Activated CD8-positive, alpha-beta memory T cell treated with anti-CD3 and anti-CD28 coated beads, Interleukin-2, amount 50 U/mL, for 1 hour (primary cell): ENCODE results near the gene SART1.
A peak's percentile ranks its signal among the peaks of the same experiment; 100 is the strongest.

Experiments
- DNase-seq: peaks from one replicate; pipeline ENCODE4 v3.0.0-alpha.2; 2020; ENCODE audit errors: extremely low read depth

Gene SART1

GRCh38 chr11:65961267-65962140 lies at the start of gene SART1:
Gene SART1 (plus strand): TSS chr11:65961734. CDS start chr11:65961781, 47 bp downstream.
- peak; percentile 97 for DNase-seq

GRCh38 chr11:65912845-65913244 lies 48.7 kb upstream of the SART1 start:
- no peak for DNase-seq

- no peak for DNase-seq
These were observed 46.3 kb upstream of the SART1 start for GRCh38 chr11:65915101-65915820.

GRCh38 chr11:65915821-65916251 lies 45.7 kb upstream of the SART1 start:
- DNase-seq = no peak

GRCh38 chr11:65916391-65916790 lies 45.1 kb upstream of the SART1 start:
- no peak for DNase-seq

- DNase-seq = no peak
These were observed 44.5 kb upstream of the SART1 start for GRCh38 chr11:65917077-65917433.

- no peak for DNase-seq
These were observed 43.9 kb upstream of the SART1 start for GRCh38 chr11:65917434-65918210.

- DNase-seq = no peak
These were observed 43.1 kb upstream of the SART1 start, which contains the start of gene C11orf68 for GRCh38 chr11:65918211-65919140. Gene C11orf68 (minus strand): TSS chr11:65919062. CDS start chr11:65919031, 31 bp downstream.

- DNase-seq = peak; percentile 96
These were observed 42.4 kb upstream of the SART1 start, which contains the start of gene DRAP1 for GRCh38 chr11:65919141-65919572. Gene DRAP1 (plus strand): TSS chr11:65919426. CDS start chr11:65919502, 76 bp downstream.

- no peak for DNase-seq
These were observed 41.8 kb upstream of the SART1 start for GRCh38 chr11:65919573-65920371.

- no peak for DNase-seq
These were observed 41.1 kb upstream of the SART1 start for GRCh38 chr11:65920372-65920802.

- DNase-seq = no peak
These were observed 40.4 kb upstream of the SART1 start for GRCh38 chr11:65921033-65921555.

GRCh38 chr11:65921876-65922275 lies 39.7 kb upstream of the SART1 start:
- DNase-seq = no peak

GRCh38 chr11:65922565-65922964 lies 39.0 kb upstream of the SART1 start:
- DNase-seq = no peak

GRCh38 chr11:65925397-65925796 lies 36.1 kb upstream of the SART1 start:
- DNase-seq = no peak

- DNase-seq = peak; percentile 47
These were observed 33.6 kb upstream of the SART1 start for GRCh38 chr11:65927904-65928397.

GRCh38 chr11:65928667-65929066 lies 32.9 kb upstream of the SART1 start:
- no peak for DNase-seq

GRCh38 chr11:65931773-65932557 lies 29.6 kb upstream of the SART1 start:
- DNase-seq = no peak

- no peak for DNase-seq
These were observed 29.0 kb upstream of the SART1 start for GRCh38 chr11:65932558-65932919.
